Progenitor cell of endocrine pancreas (in vitro differentiated cells): ENCODE measurements around the gene FBXO3. TPM values are rescaled to one million over a fixed set of nuclear protein-coding genes. Genes with fewer than 3 reads are reported as not detected.

ENCODE experiments used
- DNase-seq: peaks from one replicate; pipeline ENCODE4 v3.0.0; 2021; ENCODE audit warnings: low spot score; ENCODE audit not compliant: unreplicated experiment
- H3K27ac Mint-ChIP-seq: 2 replicates; pipeline ENCODE4 v1.8.0; 2021; ENCODE audit warnings: mild to moderate bottlenecking, moderate library complexity, mixed read lengths
- H3K27me3 Mint-ChIP-seq: 2 replicates; pipeline ENCODE4 v1.8.0; 2021; ENCODE audit warnings: mixed read lengths
- H3K36me3 Mint-ChIP-seq: 2 replicates; pipeline ENCODE4 v1.8.0; 2022; ENCODE audit warnings: mixed read lengths; ENCODE audit not compliant: insufficient read depth
- H3K4me1 Mint-ChIP-seq: 2 replicates; pipeline ENCODE4 v1.8.0; 2021; ENCODE audit warnings: low read depth, mixed read lengths
- H3K4me3 Mint-ChIP-seq: 2 replicates; pipeline ENCODE4 v1.8.0; 2021; ENCODE audit warnings: low read depth, mild to moderate bottlenecking, moderate library complexity, mixed read lengths
- H3K9me3 Mint-ChIP-seq: 2 replicates; pipeline ENCODE4 v1.8.0; 2021; ENCODE audit warnings: low read depth, mixed read lengths
- CTCF ChIP-seq: fragments of 200-600 bp; sonication (generic); IDR thresholded peaks from one replicate; pipeline ENCODE4 v1.5.0; 2021; ENCODE audit warnings: antibody characterized with exemption, mild to moderate bottlenecking; ENCODE audit not compliant: unreplicated experiment
- total RNA-seq: library from RNA; stranded (reverse); gene quantifications from 2 replicates; pipeline ENCODE4 v1.2.1, GENCODE V29; 2021

Gene FBXO3
- total RNA-seq, 1 donor from 2014 or later: 37.2 TPM

GRCh38 chr11:33741806-33742205, 32.5 kb downstream of the FBXO3 start:
- Mint-ChIP-seq H3K9me3 (no peaks in the 10 kb centered on the region), H3K4me1 (peaks cover 12% of the 10 kb centered on the region), H3K36me3 (peaks cover 8% of the 10 kb centered on the region), H3K27me3 (peaks cover 5% of the 10 kb centered on the region), H3K27ac (no peak overlapping the region), H3K4me3 (no peak overlapping the region)
- TF ChIP-seq CTCF: no peak
- no peak for DNase-seq

GRCh38 chr11:33737362-33737821, 36.9 kb downstream of the FBXO3 start:
- Mint-ChIP-seq H3K27ac (peak overlapping the region; percentile 98), H3K4me3 (peak overlapping the region; percentile 90), H3K9me3 (no peaks in the 10 kb centered on the region), H3K27me3 (peaks cover 5% of the 10 kb centered on the region), H3K4me1 (peaks cover 21% of the 10 kb centered on the region), H3K36me3 (peaks cover 10% of the 10 kb centered on the region)
- no peak for DNase-seq
- no peak for TF ChIP-seq CTCF

- peaks cover 23% of the 10 kb centered on the region for H3K4me1 Mint-ChIP-seq
- peak within 1 kb of the TSS; percentile 90 for H3K4me3 Mint-ChIP-seq
- no peaks in the 10 kb centered on the region for H3K9me3 Mint-ChIP-seq
- H3K27me3 Mint-ChIP-seq: peaks cover 5% of the 10 kb centered on the region
- H3K27ac Mint-ChIP-seq: peak within 1 kb of the TSS; percentile 98
- H3K36me3 Mint-ChIP-seq: peaks cover 10% of the 10 kb centered on the region
- no peak for TF ChIP-seq CTCF
- peak; percentile 96 for DNase-seq
Measured at GRCh38 chr11:33736148-33736812, 38.0 kb downstream of the FBXO3 start, which contains the start of gene CD59. CD59 (minus strand) TSS chr11:33736423; CDS start chr11:33722445, 13,978 bp downstream.

GRCh38 chr11:33735271-33736147, 38.8 kb downstream of the FBXO3 start:
- H3K4me3 Mint-ChIP-seq: peak overlapping the region; percentile 90
- DNase-seq: peak; percentile 30
- peak; percentile 25 for TF ChIP-seq CTCF
- peaks cover 5% of the 10 kb centered on the region for H3K27me3 Mint-ChIP-seq
- H3K4me1 Mint-ChIP-seq: peaks cover 23% of the 10 kb centered on the region
- H3K9me3 Mint-ChIP-seq: no peaks in the 10 kb centered on the region
- peaks cover 11% of the 10 kb centered on the region for H3K36me3 Mint-ChIP-seq
- H3K27ac Mint-ChIP-seq: peak overlapping the region; percentile 98
